ENCODE results near the gene DDAH1.

Gene DDAH1

GRCh38 chr1:85496941-85497582, 32.1 kb upstream of the DDAH1 start:
- peaks cover 22% of the 10 kb centered on the region for H3K4me1 Mint-ChIP-seq
- H3K4me3 Mint-ChIP-seq, result no peak overlapping the region
- no peak for TF ChIP-seq CTCF (IDR thresholded peaks at IDR 0.05; ENCODE audit: unreplicated experiment in 3 of 3)
- no peaks in the 10 kb centered on the region for H3K27me3 Mint-ChIP-seq (ENCODE audit: low read depth)
- H3K9me3 Mint-ChIP-seq, result peaks cover 14% of the 10 kb centered on the region
- H3K36me3 Mint-ChIP-seq (ENCODE audit: low read depth), result no peaks in the 10 kb centered on the region
- no peak overlapping the region for H3K27ac Mint-ChIP-seq

GRCh38 chr1:85495556-85495955, 30.6 kb upstream of the DDAH1 start:
- H3K27me3 Mint-ChIP-seq (ENCODE audit: low read depth), result no peaks in the 10 kb centered on the region
- no peaks in the 10 kb centered on the region for H3K36me3 Mint-ChIP-seq (ENCODE audit: low read depth)
- TF ChIP-seq CTCF (IDR thresholded peaks at IDR 0.05; ENCODE audit: unreplicated experiment in 3 of 3), result no peak
- H3K27ac Mint-ChIP-seq, result peak overlapping the region in 1 of 3 experiments; percentile 37
- peaks cover 3% of the 10 kb centered on the region for H3K9me3 Mint-ChIP-seq
- H3K4me3 Mint-ChIP-seq, result no peak overlapping the region
- H3K4me1 Mint-ChIP-seq, result peaks cover 22% of the 10 kb centered on the region

- peak; percentile 1 to 18 (median 17) for TF ChIP-seq CTCF (IDR thresholded peaks at IDR 0.05; ENCODE audit: unreplicated experiment in 3 of 3)
- no peak overlapping the region for H3K4me3 Mint-ChIP-seq
- peak overlapping the region in 1 of 3 experiments; percentile 24 for H3K27ac Mint-ChIP-seq
- no peaks in the 10 kb centered on the region for H3K36me3 Mint-ChIP-seq (ENCODE audit: low read depth)
- H3K27me3 Mint-ChIP-seq (ENCODE audit: low read depth), result no peaks in the 10 kb centered on the region
- peaks cover 22% of the 10 kb centered on the region for H3K4me1 Mint-ChIP-seq
- H3K9me3 Mint-ChIP-seq, result no peaks in the 10 kb centered on the region
Measured at GRCh38 chr1:85494904-85495266, 29.9 kb upstream of the DDAH1 start.

GRCh38 chr1:85494074-85494903, 29.3 kb upstream of the DDAH1 start:
- H3K27me3 Mint-ChIP-seq (ENCODE audit: low read depth), result no peaks in the 10 kb centered on the region
- peak overlapping the region in 2 of 3 experiments; percentile 8 to 24 for H3K27ac Mint-ChIP-seq
- H3K36me3 Mint-ChIP-seq (ENCODE audit: low read depth), result no peaks in the 10 kb centered on the region
- H3K4me3 Mint-ChIP-seq, result no peak overlapping the region
- no peak for TF ChIP-seq CTCF (IDR thresholded peaks at IDR 0.05; ENCODE audit: unreplicated experiment in 3 of 3)
- H3K4me1 Mint-ChIP-seq, result peaks cover 22% of the 10 kb centered on the region
- H3K9me3 Mint-ChIP-seq, result no peaks in the 10 kb centered on the region

- Mint-ChIP-seq H3K4me3 (no peak overlapping the region), H3K4me1 (peaks cover 13% of the 10 kb centered on the region), H3K27ac (peak overlapping the region in 1 of 3 experiments; percentile 4), H3K9me3 (no peaks in the 10 kb centered on the region), H3K27me3 (ENCODE audit: low read depth) (no peaks in the 10 kb centered on the region), H3K36me3 (ENCODE audit: low read depth) (no peaks in the 10 kb centered on the region)
- no peak for TF ChIP-seq CTCF (IDR thresholded peaks at IDR 0.05; ENCODE audit: unreplicated experiment in 3 of 3)
Measured at GRCh38 chr1:85490270-85490985, 25.5 kb upstream of the DDAH1 start.

Measured in nephron (organoid).